ENCODE results near the gene SHB.

SHB gene

DNA sequence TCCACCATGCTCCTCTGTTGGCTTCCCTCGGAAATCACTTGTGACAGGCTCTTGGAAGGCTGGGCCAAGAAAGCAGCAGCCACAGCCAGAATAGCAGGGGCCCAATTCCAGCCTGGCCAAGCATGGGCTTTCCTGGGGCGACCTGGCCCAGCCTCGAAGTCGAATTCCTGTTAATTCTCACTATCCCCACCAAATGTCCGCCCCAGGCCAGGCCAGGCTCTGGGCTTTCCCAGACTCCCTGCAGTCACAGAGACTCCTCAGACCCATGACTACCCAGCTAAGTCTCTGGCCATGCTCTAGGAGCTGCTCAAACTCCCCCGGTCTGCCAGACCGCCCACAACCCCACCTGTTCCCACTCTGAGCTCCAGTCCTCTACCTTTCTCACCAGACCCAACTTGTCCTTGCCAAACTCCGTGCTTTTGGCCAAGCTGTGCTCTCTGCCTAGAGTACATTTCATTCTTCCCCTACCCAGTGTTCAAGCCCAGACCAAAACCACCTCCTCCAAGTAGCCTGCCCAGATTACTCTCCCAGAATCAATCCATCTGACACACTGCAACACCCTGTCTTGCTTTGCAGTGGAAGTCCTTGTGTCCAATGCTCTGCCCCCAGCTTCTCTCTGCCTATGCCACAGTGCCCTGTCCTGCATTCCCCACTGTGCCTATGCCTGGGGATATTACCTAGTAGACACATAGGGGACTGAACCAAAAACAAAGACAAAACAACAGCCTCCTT lies 26.2 kb downstream of the SHB start:
- DNase-seq (ENCODE audit: low read depth in 2 of 2) = no peak

DNA sequence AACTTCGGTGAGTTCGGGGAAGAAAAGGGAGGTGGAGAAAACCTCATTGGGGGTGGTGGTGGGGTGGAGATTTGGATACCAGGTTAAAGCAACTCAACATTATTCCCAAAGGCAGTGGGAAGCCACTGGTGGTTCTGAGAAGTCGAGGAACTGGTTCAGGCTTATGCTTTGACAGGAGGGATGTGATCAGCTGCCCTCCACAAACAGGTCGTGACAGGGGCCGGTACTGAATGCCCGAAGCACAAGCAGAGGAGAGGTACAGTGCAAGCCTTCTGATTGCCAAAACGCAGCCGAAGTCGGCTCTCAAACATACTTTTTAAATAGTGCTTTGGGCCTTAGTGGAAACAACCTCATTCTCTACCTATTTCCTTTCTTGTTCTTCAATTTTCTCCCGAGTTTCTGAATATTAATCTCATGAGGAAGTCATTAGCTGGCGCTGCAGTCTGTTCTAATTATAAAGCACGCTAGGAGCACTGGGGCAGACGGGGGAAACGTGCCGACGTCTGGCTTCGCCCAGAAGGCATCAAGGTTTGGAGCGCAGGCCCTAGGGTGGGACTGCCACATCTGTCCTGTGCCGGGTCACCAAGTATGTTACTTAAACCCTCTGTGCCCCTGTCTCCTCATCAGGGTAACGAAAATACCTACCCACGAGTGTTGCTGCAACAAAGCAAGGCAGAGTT lies 27.3 kb downstream of the SHB start:
- DNase-seq (ENCODE audit: low read depth in 2 of 2) = no peak

DNA sequence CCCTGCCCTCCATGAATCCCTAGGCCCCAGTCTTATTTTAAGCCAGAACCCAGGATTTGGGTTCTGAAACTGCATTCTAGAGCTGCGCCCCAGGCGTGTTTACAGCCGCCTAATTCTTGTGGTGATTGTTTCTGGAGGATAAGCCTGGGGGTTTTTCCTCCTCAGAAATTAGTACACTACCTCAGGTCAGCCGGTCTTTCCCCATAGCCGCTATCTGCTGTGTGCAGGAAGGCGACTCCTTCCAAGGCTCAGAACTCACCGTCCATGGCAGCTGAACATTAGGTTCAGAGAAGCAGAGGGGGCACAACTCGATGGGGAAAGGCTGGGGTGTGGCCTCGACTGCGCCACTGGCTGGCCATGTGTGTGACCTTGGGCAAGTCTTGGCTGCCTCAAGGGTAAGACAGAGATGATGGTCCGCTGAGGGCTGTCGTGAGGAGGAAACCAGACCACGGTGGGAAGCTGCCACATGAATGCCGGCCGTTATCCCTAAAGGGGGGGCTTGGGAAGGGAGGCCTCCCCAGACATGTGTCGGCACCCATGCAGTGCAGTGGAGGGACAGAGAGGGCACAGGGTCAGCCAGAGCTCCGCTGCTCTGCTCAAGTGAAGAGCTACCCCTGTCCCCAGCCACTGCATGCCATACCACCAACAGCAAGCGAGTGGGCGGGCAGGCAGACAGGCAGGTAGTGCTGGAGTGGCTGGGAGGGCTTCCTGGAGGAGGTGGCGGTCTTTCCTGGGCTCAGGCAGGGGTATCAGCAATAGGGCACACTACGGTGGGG lies 28.9 kb downstream of the SHB start:
- DNase-seq (ENCODE audit: low read depth in 2 of 2) = no peak

DNA sequence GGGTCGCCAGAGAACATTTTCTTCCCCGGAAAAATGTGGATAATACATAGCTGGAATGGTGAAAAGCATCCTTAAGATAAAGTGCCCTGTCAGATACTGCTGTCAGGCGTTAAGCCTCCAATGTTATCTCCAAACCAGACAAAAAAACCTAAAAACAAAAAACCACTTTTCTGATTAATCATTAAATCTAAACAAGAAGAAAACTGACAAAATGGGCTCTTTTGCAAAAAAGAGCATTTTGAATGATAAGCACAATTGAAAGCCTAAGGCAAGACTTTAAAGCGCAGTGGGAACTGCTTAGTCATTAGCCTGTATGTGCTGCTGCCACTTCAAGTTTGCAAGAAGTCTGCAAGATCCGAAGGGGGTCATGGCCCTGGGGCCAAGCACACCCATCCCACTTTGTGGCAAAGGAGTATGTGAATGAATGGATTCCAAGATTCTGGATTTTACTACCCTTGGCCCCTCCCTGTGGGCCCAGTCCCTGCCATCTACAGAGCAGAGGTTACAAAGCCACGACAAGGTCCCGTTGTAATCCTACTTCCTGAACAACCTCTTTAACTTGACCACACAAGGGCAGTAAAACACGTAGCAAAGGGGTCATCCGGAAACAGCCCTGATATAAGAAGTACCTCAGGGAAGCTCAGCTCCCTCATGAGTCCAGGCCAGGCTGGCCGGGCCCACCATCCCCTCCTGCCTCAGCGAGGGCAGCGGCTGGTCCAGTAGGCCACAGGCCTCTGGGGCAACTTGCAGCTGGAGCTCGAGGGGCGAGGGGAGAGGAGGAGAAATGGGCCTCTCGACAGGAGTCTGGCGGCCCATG lies 29.7 kb downstream of the SHB start:
- no peak for DNase-seq (ENCODE audit: low read depth in 2 of 2)

DNA sequence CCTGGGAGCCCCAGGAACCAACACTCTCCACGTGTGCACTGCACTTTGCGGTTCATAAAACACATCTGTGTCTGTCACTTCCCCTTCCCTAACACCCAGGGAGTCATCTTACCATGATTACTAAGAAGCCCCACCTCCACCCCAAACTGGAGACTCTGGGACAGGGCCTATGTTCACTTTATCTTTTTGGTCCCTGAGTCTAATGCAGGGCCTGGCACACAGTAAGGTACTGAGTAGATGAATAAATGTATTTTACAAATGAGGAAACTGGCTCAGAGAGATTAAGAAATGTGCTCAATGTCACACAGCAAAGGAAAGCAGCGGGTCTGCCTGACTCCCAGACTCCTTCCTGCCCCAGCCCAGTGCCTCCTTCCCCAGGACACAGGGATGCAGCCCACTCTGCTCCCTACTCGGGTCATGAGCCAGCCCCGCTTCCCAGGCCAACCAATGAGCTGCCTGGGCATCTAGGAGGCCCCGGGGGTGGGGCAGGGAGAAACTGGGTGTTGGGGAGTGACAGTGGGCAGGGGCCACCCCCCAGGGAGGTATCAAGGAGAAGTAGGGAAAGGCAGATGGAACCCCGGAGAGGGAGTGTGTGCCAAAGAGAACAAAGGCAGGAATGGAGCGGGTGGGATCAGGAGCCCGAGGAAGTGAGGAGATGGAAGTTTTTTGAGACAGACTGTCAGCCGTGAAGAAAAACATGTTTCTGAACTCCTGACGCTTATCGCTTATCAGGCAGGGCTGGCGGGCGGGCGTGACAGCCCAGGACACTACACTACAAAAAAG lies 30.5 kb downstream of the SHB start:
- DNase-seq (ENCODE audit: low read depth in 2 of 2) = no peak

DNA sequence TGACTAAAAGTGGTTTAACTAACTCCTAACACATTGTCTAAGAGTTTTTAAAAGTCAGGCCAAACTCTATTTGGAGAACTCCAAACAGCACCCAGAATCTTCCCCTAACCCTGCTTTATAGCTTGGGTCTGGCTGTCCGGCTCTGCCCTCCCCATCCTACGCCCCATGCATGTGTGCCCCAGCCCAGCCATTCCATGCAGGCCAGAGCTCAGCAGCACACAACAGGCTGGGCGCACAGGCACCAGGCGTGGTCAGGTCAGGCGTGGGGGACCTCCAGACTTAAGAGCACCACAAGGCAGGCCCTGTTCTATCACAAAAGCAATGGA lies 31.1 kb downstream of the SHB start:
- no peak for DNase-seq (ENCODE audit: low read depth in 2 of 2)

DNA sequence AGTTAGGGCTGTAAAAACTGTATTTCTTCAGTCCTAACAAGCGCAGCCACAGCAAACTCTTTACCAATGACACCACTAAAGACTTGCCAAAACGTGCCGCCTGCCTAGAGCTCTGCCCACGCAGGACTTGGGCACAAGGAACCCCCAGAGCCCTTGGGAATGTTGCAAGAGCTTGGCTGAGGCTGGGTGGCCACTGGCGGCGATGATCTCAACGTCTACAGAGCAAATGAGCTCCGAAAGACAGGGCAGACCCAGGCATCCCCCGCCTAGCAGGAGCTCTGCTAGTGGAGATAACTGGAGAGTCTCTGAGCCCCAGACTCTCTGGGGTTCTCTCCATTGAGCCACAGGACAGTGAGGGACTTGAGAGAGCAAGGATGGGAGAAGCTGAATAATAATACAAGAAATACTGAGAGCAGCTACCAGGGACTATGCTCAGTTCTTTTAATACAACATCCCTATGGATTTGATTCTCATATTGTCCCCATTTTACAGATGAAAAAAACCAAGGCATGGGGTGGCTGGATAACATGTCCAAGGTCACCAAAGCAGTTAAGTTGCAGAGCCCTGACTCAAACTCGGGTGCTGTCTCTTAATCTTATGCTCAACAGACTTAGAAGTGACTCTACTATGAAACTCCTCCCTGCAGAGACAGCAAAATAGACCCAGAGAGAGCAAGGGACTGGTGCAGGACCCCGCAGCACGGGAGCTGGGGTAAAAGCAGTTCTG lies 32.5 kb downstream of the SHB start:
- DNase-seq (ENCODE audit: low read depth in 2 of 2) = no peak

DNA sequence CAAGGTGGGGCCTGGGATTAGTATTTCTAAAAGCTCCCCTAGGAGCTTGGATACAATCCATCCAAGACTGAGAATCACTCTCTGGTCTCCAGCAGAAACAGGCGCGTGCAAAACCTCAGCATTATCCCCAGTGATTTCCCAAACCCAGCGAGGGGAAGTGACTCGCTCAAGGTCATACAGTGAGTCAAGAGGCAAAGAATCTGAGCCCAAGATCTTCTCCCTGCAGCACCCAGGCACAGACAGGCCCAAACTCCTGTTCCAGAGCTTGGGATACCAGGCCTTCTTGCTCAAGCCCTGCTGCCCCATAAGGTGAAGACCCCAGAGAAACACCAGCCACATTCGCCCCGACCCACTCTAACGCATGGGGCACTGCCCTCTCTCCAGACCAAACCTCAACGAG lies 33.2 kb downstream of the SHB start:
- no peak for DNase-seq (ENCODE audit: low read depth in 2 of 2)

DNA sequence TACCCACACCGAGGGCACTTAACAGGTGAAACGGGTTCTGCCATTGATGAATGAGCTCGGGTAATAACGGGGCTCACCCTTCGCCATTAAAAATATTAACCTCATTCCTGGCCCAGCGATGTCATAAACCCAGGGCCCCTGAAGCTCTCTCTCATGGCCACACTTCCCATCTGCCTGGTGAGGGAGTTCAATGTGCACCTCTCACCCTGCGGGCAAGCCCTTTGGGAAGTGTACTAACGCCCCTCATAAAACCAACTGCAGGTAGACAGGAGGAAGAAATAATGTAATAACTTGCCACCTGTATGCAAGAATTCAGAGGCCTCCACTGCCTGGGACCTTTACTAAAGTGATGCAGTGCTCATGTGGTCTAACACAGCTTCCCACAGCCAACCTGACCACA lies 35.1 kb downstream of the SHB start:
- DNase-seq (ENCODE audit: low read depth in 2 of 2) = no peak

DNA sequence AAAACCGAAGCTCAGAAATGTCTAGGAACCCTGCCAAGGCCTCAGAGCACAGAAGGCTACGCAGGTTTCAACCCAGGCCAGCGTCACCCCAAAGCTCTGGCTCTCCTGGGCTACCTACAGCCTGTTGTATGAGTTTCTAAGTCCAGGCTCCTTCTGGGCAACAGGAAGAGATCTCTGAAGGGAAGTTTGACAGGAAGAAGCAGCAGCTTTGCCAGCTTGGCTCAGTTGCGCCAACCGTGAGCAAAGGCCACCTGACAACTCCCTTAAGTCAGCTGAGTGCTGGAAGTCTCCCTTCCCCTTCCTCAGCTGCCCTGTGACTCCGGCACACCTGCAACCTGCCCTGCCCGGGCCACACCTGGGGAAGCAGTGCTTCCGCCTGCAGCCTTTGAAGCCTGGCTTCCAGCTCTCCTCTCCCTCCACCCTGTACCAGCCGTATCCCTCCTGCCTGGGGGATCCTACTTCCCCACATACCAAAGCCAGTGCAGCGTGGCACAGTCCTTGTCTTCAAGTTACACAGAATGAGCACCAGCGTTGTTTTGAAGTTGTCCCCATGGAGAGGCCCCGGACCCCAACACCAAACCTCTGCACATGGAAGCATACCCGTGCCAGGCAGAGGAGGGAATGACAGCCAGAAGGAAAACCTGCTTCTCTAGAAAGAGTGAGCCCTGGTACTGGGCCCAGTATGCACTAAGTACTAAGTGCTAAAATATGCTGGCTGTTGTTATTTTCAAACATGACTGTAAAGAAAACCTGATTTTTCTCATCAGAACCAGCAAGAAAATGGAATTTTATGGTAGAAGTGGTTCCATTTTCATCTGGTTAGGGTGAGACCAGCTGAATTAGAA lies 36.5 kb downstream of the SHB start:
- no peak for DNase-seq (ENCODE audit: low read depth in 2 of 2)

DNA sequence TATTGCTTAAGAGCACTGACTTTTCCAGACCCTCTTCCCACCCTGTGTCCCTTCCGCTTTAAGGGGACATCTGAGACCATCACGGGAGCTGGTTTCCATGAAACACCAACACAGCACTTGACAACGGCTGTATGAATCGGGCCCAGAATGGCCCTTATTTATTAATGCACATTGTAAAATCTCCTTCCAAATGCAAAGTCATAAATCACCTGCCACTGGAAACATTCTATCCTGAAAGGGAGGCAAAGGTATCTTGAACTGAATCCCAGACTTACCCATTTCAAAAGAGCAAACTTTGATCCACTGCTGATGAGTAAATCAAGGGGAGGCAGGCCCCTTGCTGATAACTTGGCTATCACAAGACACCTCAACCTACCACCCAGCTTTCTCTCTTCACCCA lies 37.4 kb downstream of the SHB start:
- no peak for DNase-seq (ENCODE audit: low read depth in 2 of 2)

DNA sequence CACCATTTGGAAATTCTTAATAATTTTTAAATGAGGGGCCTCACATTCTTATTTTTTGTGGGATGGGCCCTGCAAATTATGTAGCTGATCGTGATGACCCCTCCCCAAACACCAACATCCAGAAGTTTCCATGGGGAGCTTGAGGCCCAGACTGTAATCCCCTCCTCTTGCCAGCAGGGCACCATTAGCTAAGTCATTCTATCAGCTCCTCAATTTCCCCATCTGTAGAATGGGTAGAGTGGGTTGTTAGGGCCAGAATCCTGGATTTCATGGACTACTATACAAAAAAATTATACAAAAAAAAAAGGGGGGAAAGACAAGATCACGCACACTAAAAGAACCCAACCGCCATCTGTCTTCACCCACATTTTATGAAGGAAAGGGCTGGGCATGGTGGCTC lies 38.4 kb downstream of the SHB start:
- DNase-seq (ENCODE audit: low read depth in 2 of 2) = no peak

DNA sequence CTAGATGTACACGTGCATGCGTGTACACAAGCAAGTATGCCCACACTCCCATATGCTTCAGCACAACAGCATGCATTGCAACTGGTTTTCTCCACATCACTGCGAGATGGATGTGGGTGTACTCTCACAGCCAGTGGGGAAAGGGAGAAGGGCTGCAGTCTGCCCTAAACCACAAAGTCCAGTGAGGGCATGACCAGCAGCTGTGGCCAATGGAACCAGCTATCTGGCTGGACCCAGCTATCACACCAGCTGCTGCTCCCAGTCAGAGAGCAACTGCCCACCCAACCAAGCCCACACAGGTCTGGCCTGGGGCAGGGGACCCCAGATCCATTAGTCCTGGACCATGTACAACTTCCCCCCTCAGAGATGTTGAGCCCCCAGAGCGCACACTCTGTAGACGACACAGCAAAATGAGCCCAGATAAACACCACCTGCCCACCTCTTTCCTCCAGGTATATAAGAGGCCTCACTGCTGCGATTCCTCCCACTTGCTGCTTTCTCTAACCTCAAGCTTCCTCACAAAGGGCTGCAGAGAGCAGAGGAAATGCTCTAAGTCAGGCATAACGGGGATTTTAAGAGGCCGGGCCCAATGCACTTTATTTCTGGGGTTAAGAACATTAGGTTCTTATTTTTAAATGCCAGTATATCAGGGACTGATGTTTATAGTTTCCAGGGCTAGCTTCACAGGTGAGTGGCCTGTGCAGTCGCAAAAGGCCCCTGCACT lies 39.0 kb downstream of the SHB start:
- DNase-seq (ENCODE audit: low read depth in 2 of 2) = no peak

DNA sequence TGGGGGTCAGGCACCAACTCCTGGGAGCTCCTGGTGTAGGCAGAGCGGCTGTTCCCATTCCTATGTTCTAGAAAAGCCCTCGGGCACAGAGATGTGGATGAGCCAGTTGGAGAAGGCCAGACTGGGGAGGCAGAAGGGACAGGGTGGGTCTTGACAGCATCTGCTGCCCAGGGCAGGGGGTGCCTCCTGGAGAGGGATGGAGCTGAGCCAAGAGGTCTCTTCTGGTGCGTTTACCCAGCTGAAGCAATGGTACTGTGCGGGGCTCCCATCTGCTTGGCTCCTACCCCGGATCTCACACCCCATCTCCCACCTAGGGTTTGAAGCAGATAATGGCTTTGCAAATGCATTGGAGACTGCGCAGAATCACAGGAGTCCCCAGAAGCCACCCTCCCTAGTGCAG lies 41.3 kb downstream of the SHB start:
- DNase-seq (ENCODE audit: low read depth in 2 of 2) = no peak

DNA sequence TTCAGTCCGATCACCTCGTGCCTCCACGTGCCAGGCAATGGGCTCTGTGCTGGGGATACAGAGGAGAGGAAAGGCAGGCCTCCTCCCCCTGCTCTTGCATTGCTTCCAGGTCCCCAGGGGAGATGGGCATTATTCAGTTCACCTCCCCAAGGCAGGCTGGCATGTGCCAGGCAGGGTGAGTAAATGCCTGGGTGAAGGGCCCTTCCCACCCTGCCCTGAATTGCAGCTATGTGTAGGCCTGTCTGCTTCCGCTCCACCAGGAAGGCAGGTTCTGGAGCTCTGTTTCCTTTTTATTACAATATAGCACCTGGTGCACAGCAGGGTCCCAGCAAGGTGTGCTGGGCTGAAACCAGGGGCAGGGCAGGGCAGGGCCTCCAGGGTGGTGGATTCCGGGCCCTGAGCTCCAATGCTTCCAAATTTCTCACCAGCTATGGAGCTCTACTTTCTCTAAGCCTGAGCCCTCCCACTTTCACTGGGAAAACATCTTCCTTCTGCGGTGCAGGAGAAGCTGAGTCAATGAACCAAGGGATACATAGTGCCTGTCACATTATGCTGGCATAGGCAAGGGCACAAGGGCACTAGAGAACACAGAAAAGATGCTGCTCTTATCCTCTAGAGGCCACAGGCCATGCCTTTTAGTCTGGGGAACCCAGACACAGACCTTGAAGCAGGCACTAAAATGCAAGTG lies 42.0 kb downstream of the SHB start:
- DNase-seq (ENCODE audit: low read depth in 2 of 2) = no peak

DNA sequence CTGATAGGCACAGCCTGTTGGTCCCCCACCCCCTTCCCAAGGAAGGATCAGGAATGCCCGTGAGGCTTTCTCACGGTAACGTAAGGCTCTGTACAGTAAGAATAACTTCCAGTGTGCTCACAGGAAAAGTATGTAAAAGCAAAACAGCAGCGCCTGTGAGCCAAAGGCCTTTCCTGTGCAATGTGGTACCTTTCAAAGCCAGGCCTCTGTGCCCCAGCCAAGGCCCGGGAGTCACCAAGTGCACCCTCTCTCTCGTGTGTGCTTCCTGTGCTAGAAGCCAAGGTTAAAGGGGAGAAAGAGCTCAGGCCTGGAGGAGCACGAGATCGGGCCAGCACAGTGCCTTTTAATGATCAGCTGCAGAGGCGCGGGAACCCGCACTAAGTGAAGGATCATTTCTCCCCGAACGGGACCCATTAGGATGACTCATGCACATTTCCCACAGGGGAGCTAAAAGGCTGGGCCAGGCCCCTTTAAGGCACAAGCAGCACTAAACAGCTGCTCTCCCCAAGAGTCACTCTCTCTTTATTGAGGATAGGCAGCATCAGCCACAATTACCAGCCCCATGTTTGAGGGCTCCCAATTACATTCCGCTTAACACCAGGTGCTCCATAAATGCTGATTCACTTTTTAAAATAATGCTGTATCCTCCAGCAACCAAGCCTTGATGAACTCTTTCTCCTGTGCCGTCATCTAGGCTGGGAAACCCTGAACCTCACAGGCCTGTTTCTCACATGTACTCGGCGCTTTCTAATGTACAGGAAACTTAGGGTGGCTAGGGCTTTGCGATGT lies 42.8 kb downstream of the SHB start:
- no peak for DNase-seq (ENCODE audit: low read depth in 2 of 2)

DNA sequence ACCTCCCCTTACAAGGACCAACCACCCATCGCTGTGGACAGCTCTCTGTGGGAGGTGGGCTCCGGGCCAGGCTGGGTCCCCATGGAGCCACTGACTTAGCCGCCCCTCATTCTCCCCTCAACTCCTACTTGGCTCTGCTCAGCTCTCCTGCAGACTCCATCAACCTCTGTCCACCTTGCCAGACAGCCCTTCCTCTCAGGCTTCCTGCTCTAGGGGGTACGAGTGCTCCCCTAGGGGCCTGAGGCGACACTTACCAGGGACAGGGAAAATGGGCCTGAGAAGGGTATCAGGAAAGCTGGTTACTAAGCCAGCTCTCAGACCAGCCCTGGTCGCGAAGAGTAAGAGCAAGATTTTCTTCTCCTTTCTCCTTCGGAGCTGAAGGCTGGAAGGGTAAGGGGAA lies 43.9 kb downstream of the SHB start:
- DNase-seq (ENCODE audit: low read depth in 2 of 2) = no peak

All from stimulated activated CD4-positive, alpha-beta T cell treated with anti-CD3 and anti-CD28 coated beads, Interleukin-1b, Interleukin-23, amount 100 ng/mL, for 1 hour (primary cell).